ENCODE measurements around the gene SLC6A4. TPM values are rescaled to one million over a fixed set of nuclear protein-coding genes. Genes with fewer than 3 reads are reported as not detected.

Gene SLC6A4
- total and polyA plus RNA-seq, 2 of the 8 experiments (the other 6 are each of a cell fraction or from before 2014, with no cell fraction given) = 0.09 to 0.33 TPM

- TF ChIP-seq RAD21 (IDR thresholded peaks at IDR 0.05 in 1 of 2, conservative IDR thresholded peaks at IDR 0.05 in 1 of 2; ENCODE audit: low read depth in 2 of 2, low read length in 2 of 2) (no peak), JUND (IDR thresholded peaks at IDR 0.05; ENCODE audit: low read length) (no peak)
These were observed 47.9 kb downstream of the SLC6A4 start (continued) for GRCh38 chr17:30187573-30187972.

Data from H1 (cell line).